ENCODE data around the gene NUDC.

- TF ChIP-seq CTCF (IDR thresholded peaks at IDR 0.05) (no peak), POLR2A (IDR thresholded peaks at IDR 0.05) (peak; percentile 78 to 93)
Measured at GRCh38 chr1:26921540-26922430, at the start of gene NUDC.

Measured in adrenal gland (tissue), 5 donors.